ENCODE data around the gene TBPL2.
"Not testable (repeated sequence)": the region's sequence is repeated elsewhere in the genome, so short reads cannot be mapped to it uniquely, and the experiment has no call there.

The TBPL2 gene

GRCh38 chr14:55384536-55384935 is 55.9 kb downstream of the TBPL2 start:
- DNase-seq (ENCODE audit: low read depth, low spot score), result no peak
- Histone ChIP-seq H3K9me3 (ENCODE audit: control insufficient read depth, insufficient read depth, low read length) (no peaks in the 10 kb centered on the region), H3K36me3 (ENCODE audit: control insufficient read depth, insufficient read depth, low read length) (peaks cover 2% of the 10 kb centered on the region; the same call in 1 of the 2 replicates), H3K27me3 (ENCODE audit: control insufficient read depth, insufficient read depth, low read length) (no peaks in the 10 kb centered on the region), H3K27ac (ENCODE audit: low read length) (no peak overlapping the region), H3K4me1 (ENCODE audit: control insufficient read depth, insufficient read depth, low read length) (no peaks in the 10 kb centered on the region), H3K4me3 (ENCODE audit: low read length) (no peak overlapping the region)
- WGBS (ENCODE audit: insufficient coverage, insufficient read length), result no CpG with 5 or more reads among the region's 3 CpGs

GRCh38 chr14:55383541-55384140 is 56.8 kb downstream of the TBPL2 start:
- H3K27me3 ChIP-seq (ENCODE audit: control insufficient read depth, insufficient read depth, low read length), result no peaks in the 10 kb centered on the region
- H3K4me3 ChIP-seq (ENCODE audit: low read length), result no peak overlapping the region
- H3K27ac ChIP-seq (ENCODE audit: low read length), result no peak overlapping the region
- DNase-seq (ENCODE audit: low read depth, low spot score), result no peak
- WGBS (ENCODE audit: insufficient coverage, insufficient read length), result no CpG with 5 or more reads among the region's 5 CpGs
- H3K36me3 ChIP-seq (ENCODE audit: control insufficient read depth, insufficient read depth, low read length), result peaks cover 2% of the 10 kb centered on the region; the same call in 1 of the 2 replicates
- H3K4me1 ChIP-seq (ENCODE audit: control insufficient read depth, insufficient read depth, low read length), result no peaks in the 10 kb centered on the region
- H3K9me3 ChIP-seq (ENCODE audit: control insufficient read depth, insufficient read depth, low read length), result no peaks in the 10 kb centered on the region

GRCh38 chr14:55383056-55383466 is 57.4 kb downstream of the TBPL2 start:
- H3K4me1 ChIP-seq (ENCODE audit: control insufficient read depth, insufficient read depth, low read length); H3K27ac ChIP-seq (ENCODE audit: low read length); H3K36me3 ChIP-seq (ENCODE audit: control insufficient read depth, insufficient read depth, low read length); H3K4me3 ChIP-seq (ENCODE audit: low read length); DNase-seq (ENCODE audit: low read depth, low spot score); H3K27me3 ChIP-seq (ENCODE audit: control insufficient read depth, insufficient read depth, low read length); H3K9me3 ChIP-seq (ENCODE audit: control insufficient read depth, insufficient read depth, low read length): not testable (repeated sequence)
- WGBS (ENCODE audit: insufficient coverage, insufficient read length), result no CpG with 5 or more reads among the region's 10 CpGs

- DNase-seq (ENCODE audit: low read depth, low spot score), result no peak
- peaks cover 2% of the 10 kb centered on the region; the same call in 1 of the 2 replicates for H3K36me3 ChIP-seq (ENCODE audit: control insufficient read depth, insufficient read depth, low read length)
These were observed 57.9 kb downstream of the TBPL2 start for GRCh38 chr14:55382483-55382882.

GRCh38 chr14:55381561-55381960 is 58.9 kb downstream of the TBPL2 start:
- WGBS (ENCODE audit: insufficient coverage, insufficient read length), result no CpG with 5 or more reads among the region's 2 CpGs

More at GRCh38 chr14:55382483-55382882, 57.9 kb downstream of the TBPL2 start:
- H3K4me3 ChIP-seq (ENCODE audit: low read length), result no peak overlapping the region
- WGBS (ENCODE audit: insufficient coverage, insufficient read length), result no CpG with 5 or more reads among the region's 4 CpGs
- no peaks in the 10 kb centered on the region for H3K9me3 ChIP-seq (ENCODE audit: control insufficient read depth, insufficient read depth, low read length)
- no peaks in the 10 kb centered on the region for H3K27me3 ChIP-seq (ENCODE audit: control insufficient read depth, insufficient read depth, low read length)
- no peak overlapping the region for H3K27ac ChIP-seq (ENCODE audit: low read length)
- no peaks in the 10 kb centered on the region for H3K4me1 ChIP-seq (ENCODE audit: control insufficient read depth, insufficient read depth, low read length)

GRCh38 chr14:55381040-55381439 is 59.4 kb downstream of the TBPL2 start:
- WGBS (ENCODE audit: insufficient coverage, insufficient read length), result no CpG with 5 or more reads among the region's 5 CpGs
- no peak for DNase-seq (ENCODE audit: low read depth, low spot score)
- Histone ChIP-seq H3K9me3 (ENCODE audit: control insufficient read depth, insufficient read depth, low read length) (no peaks in the 10 kb centered on the region), H3K4me3 (ENCODE audit: low read length) (no peak overlapping the region), H3K4me1 (ENCODE audit: control insufficient read depth, insufficient read depth, low read length) (no peaks in the 10 kb centered on the region), H3K27me3 (ENCODE audit: control insufficient read depth, insufficient read depth, low read length) (no peaks in the 10 kb centered on the region), H3K27ac (ENCODE audit: low read length) (no peak overlapping the region), H3K36me3 (ENCODE audit: control insufficient read depth, insufficient read depth, low read length) (peaks cover 5% of the 10 kb centered on the region; the same call in 1 of the 2 replicates)

More at GRCh38 chr14:55381561-55381960, 58.9 kb downstream of the TBPL2 start:
- no peak for DNase-seq (ENCODE audit: low read depth, low spot score)
- no peak overlapping the region for H3K4me3 ChIP-seq (ENCODE audit: low read length)
- peaks cover 2% of the 10 kb centered on the region; the same call in 1 of the 2 replicates for H3K36me3 ChIP-seq (ENCODE audit: control insufficient read depth, insufficient read depth, low read length)
- no peak overlapping the region for H3K27ac ChIP-seq (ENCODE audit: low read length)
- no peaks in the 10 kb centered on the region for H3K27me3 ChIP-seq (ENCODE audit: control insufficient read depth, insufficient read depth, low read length)
- H3K4me1 ChIP-seq (ENCODE audit: control insufficient read depth, insufficient read depth, low read length), result no peaks in the 10 kb centered on the region
- H3K9me3 ChIP-seq (ENCODE audit: control insufficient read depth, insufficient read depth, low read length), result no peaks in the 10 kb centered on the region

GRCh38 chr14:55377236-55377635 is 63.2 kb downstream of the TBPL2 start:
- Histone ChIP-seq H3K27ac (ENCODE audit: low read length) (no peak overlapping the region), H3K4me3 (ENCODE audit: low read length) (no peak overlapping the region), H3K36me3 (ENCODE audit: control insufficient read depth, insufficient read depth, low read length) (peaks cover 5% of the 10 kb centered on the region; the same call in 1 of the 2 replicates), H3K27me3 (ENCODE audit: control insufficient read depth, insufficient read depth, low read length) (no peaks in the 10 kb centered on the region), H3K4me1 (ENCODE audit: control insufficient read depth, insufficient read depth, low read length) (no peaks in the 10 kb centered on the region), H3K9me3 (ENCODE audit: control insufficient read depth, insufficient read depth, low read length) (no peaks in the 10 kb centered on the region)
- no peak for DNase-seq (ENCODE audit: low read depth, low spot score)
- WGBS (ENCODE audit: insufficient coverage, insufficient read length), result no CpG with 5 or more reads among the region's 5 CpGs

- no peak overlapping the region for H3K27ac ChIP-seq (ENCODE audit: low read length)
- no peaks in the 10 kb centered on the region for H3K4me1 ChIP-seq (ENCODE audit: control insufficient read depth, insufficient read depth, low read length)
- no peaks in the 10 kb centered on the region for H3K9me3 ChIP-seq (ENCODE audit: control insufficient read depth, insufficient read depth, low read length)
- H3K4me3 ChIP-seq (ENCODE audit: low read length), result no peak overlapping the region
- no CpG with 5 or more reads among the region's 4 CpGs for WGBS (ENCODE audit: insufficient coverage, insufficient read length)
- H3K27me3 ChIP-seq (ENCODE audit: control insufficient read depth, insufficient read depth, low read length), result no peaks in the 10 kb centered on the region
- no peak for DNase-seq (ENCODE audit: low read depth, low spot score)
- H3K36me3 ChIP-seq (ENCODE audit: control insufficient read depth, insufficient read depth, low read length), result 0 out of 2 replicates have a peak, but pooled peaks cover 3% of the 10 kb centered on the region
These were observed 65.6 kb downstream of the TBPL2 start for GRCh38 chr14:55374771-55375170.

GRCh38 chr14:55373784-55374705 is 66.4 kb downstream of the TBPL2 start:
- Histone ChIP-seq H3K36me3 (ENCODE audit: control insufficient read depth, insufficient read depth, low read length) (0 out of 2 replicates have a peak, but pooled peaks cover 5% of the 10 kb centered on the region), H3K27ac (ENCODE audit: low read length) (no peak overlapping the region), H3K4me1 (ENCODE audit: control insufficient read depth, insufficient read depth, low read length) (no peaks in the 10 kb centered on the region), H3K9me3 (ENCODE audit: control insufficient read depth, insufficient read depth, low read length) (no peaks in the 10 kb centered on the region), H3K27me3 (ENCODE audit: control insufficient read depth, insufficient read depth, low read length) (no peaks in the 10 kb centered on the region), H3K4me3 (ENCODE audit: low read length) (no peak overlapping the region)
- WGBS (ENCODE audit: insufficient coverage, insufficient read length), result no CpG with 5 or more reads among the region's 5 CpGs
- no peak for DNase-seq (ENCODE audit: low read depth, low spot score)

GRCh38 chr14:55372825-55373224 is 67.6 kb downstream of the TBPL2 start:
- H3K9me3 ChIP-seq (ENCODE audit: control insufficient read depth, insufficient read depth, low read length), result no peaks in the 10 kb centered on the region
- WGBS (ENCODE audit: insufficient coverage, insufficient read length), result no CpG with 5 or more reads among the region's 7 CpGs
- no peaks in the 10 kb centered on the region for H3K27me3 ChIP-seq (ENCODE audit: control insufficient read depth, insufficient read depth, low read length)
- no peak overlapping the region for H3K27ac ChIP-seq (ENCODE audit: low read length)
- H3K4me1 ChIP-seq (ENCODE audit: control insufficient read depth, insufficient read depth, low read length), result no peaks in the 10 kb centered on the region
- DNase-seq (ENCODE audit: low read depth, low spot score), result no peak
- H3K36me3 ChIP-seq (ENCODE audit: control insufficient read depth, insufficient read depth, low read length), result 0 out of 2 replicates have a peak, but pooled peaks cover 5% of the 10 kb centered on the region
- H3K4me3 ChIP-seq (ENCODE audit: low read length), result no peak overlapping the region

Measured in iPS DF 6.9 (cell line).